ENCODE data around the gene RPUSD1. TPM values are rescaled to one million over a fixed set of nuclear protein-coding genes. Genes with fewer than 3 reads are reported as not detected.
A peak's percentile ranks its signal among the peaks of the same experiment; 100 is the strongest.

RPUSD1 gene
- total RNA-seq, 3 donors from 2014 or later (not counting 1 experiment from before 2014, with no cell fraction given): 20.8 to 31.7 (median 29.6) TPM

DNA sequence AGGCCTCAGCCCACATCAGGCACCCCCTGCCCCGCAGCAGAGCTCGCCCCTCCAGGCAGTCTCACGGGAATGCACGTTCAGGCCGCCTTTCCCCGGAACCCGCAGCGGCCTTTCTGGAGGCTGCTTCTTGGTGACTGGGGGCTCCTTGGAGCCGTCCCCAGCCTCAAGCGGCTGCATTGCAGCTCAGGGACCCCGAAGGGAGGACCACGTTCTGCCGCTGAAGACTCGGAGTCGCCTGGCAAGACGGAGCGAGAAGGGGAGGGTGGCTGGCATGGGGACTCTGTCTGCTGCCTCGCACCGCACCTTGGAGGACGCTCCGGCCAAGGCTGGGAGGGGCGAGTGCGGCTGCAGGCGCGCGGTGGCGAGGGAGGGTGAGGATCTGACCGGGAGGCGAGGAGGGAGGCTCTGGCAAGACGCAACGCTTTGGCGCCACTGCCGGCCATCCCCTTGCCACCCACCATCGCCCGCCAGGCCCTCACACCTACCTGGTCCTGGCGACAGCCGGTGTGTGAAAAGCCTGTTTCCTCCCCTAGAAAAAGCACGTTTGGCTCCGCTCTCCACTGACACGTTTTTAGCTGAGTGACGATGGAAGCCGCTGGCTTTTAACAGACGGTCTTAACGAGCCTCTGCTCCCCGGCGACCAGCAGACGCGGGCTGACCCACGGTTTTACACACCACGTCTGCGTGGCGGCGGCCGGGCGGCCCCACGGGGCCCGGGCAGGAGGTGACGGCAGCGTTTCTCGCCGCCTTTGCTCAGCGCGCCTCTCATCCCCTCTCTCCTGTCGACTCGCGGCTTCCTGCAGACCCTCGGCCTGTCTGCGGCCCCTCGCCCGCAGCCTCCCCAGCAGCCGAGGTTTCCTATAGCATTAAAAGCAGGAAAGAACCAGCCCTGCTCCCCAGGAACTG lies 29.1 kb upstream of the RPUSD1 start:
- peaks cover 14% of the 10 kb centered on the region for H3K27me3 ChIP-seq (ENCODE audit: control insufficient read depth, insufficient read depth, low read length)
- no peaks in the 10 kb centered on the region for H3K36me3 ChIP-seq (ENCODE audit: control insufficient read depth, insufficient read depth, low read length)
- DNase-seq (no peak), ATAC-seq (peak in 1 of 3 donors; percentile 24)
- whole genome bisulfite sequencing (ENCODE audit: insufficient coverage): 66% methylated on average over 71 of the region's 71 CpGs
- no peak overlapping the region for H3K27ac ChIP-seq (ENCODE audit: low read length)
- H3K9me3 ChIP-seq (ENCODE audit: control insufficient read depth, insufficient read depth, low read length): no peaks in the 10 kb centered on the region
- H3K36me3 Mint-ChIP-seq: no peaks in the 10 kb centered on the region
- H3K4me3 Mint-ChIP-seq: no peak overlapping the region
- peaks cover 0 to 5% of the 10 kb centered on the region in 2 donors for H3K4me1 Mint-ChIP-seq
- H3K27me3 Mint-ChIP-seq (ENCODE audit: low read depth in 2 of 2): peaks cover 7 to 17% of the 10 kb centered on the region in 2 donors
- H3K27ac Mint-ChIP-seq: no peak overlapping the region
- no peaks in the 10 kb centered on the region for H3K9me3 Mint-ChIP-seq
- intact Hi-C loops (cut with micrococcal nuclease): no loop called here
- H3K4me1 ChIP-seq (ENCODE audit: control insufficient read depth, insufficient read depth, low read length): peaks cover 10% of the 10 kb centered on the region
- no peak overlapping the region for H3K4me3 ChIP-seq (ENCODE audit: low read length)
- TF ChIP-seq, protein P1, sequence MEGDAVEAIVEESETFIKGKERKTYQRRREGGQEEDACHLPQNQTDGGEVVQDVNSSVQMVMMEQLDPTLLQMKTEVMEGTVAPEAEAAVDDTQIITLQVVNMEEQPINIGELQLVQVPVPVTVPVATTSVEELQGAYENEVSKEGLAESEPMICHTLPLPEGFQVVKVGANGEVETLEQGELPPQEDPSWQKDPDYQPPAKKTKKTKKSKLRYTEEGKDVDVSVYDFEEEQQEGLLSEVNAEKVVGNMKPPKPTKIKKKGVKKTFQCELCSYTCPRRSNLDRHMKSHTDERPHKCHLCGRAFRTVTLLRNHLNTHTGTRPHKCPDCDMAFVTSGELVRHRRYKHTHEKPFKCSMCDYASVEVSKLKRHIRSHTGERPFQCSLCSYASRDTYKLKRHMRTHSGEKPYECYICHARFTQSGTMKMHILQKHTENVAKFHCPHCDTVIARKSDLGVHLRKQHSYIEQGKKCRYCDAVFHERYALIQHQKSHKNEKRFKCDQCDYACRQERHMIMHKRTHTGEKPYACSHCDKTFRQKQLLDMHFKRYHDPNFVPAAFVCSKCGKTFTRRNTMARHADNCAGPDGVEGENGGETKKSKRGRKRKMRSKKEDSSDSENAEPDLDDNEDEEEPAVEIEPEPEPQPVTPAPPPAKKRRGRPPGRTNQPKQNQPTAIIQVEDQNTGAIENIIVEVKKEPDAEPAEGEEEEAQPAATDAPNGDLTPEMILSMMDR (IDR thresholded peaks at IDR 0.05): no peak

DNA sequence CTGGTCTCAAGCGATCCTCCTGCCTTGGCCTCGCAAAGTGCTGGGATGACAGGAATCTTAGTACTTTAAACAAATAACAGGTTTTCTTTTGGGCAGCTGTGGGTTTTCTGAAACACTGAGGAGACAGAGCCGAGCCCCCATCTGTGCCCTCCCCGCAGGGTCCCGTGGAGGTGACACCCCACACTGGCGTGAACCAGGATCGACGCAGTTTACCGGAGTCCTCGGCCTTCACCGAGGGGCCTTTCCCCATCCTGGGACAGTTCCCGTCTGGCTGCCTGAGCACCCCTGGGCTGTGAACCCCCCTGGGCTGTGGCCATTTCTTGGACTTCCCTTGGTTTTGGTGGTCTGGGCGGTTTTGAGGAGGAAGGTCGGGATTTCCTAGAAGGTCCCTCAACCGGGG lies 27.7 kb upstream of the RPUSD1 start:
- Mint-ChIP-seq H3K4me3 (no peak overlapping the region), H3K27me3 (ENCODE audit: low read depth in 2 of 2) (peaks cover 13 to 22% of the 10 kb centered on the region in 2 donors), H3K9me3 (no peaks in the 10 kb centered on the region), H3K27ac (no peak overlapping the region), H3K4me1 (peaks cover 0 to 5% of the 10 kb centered on the region in 2 donors), H3K36me3 (no peaks in the 10 kb centered on the region)
- TF ChIP-seq, protein P1 (IDR thresholded peaks at IDR 0.05): no peak
- Histone ChIP-seq H3K9me3 (ENCODE audit: control insufficient read depth, insufficient read depth, low read length) (no peaks in the 10 kb centered on the region), H3K36me3 (ENCODE audit: control insufficient read depth, insufficient read depth, low read length) (no peaks in the 10 kb centered on the region), H3K27ac (ENCODE audit: low read length) (no peak overlapping the region), H3K4me1 (ENCODE audit: control insufficient read depth, insufficient read depth, low read length) (peaks cover 10% of the 10 kb centered on the region), H3K27me3 (ENCODE audit: control insufficient read depth, insufficient read depth, low read length) (peaks cover 16% of the 10 kb centered on the region), H3K4me3 (ENCODE audit: low read length) (no peak overlapping the region)
- WGBS (ENCODE audit: insufficient coverage): 90% methylated on average over 15 of the region's 15 CpGs
- no peak for DNase-seq
- intact Hi-C loops (cut with micrococcal nuclease): no loop called here
- ATAC-seq: no peak

- Mint-ChIP-seq H3K4me3 (no peak overlapping the region), H3K27ac (no peak overlapping the region), H3K4me1 (peaks cover 0 to 5% of the 10 kb centered on the region in 2 donors), H3K27me3 (ENCODE audit: low read depth in 2 of 2) (peaks cover 13 to 19% of the 10 kb centered on the region in 2 donors), H3K9me3 (no peaks in the 10 kb centered on the region), H3K36me3 (no peaks in the 10 kb centered on the region)
- H3K9me3 ChIP-seq (ENCODE audit: control insufficient read depth, insufficient read depth, low read length): no peaks in the 10 kb centered on the region
- H3K27me3 ChIP-seq (ENCODE audit: control insufficient read depth, insufficient read depth, low read length): peaks cover 16% of the 10 kb centered on the region
- H3K4me1 ChIP-seq (ENCODE audit: control insufficient read depth, insufficient read depth, low read length): peaks cover 10% of the 10 kb centered on the region
- WGBS (ENCODE audit: insufficient coverage): 82% methylated on average over 9 of the region's 9 CpGs
- intact Hi-C loops (cut with micrococcal nuclease): no loop called here
- H3K27ac ChIP-seq (ENCODE audit: low read length): no peak overlapping the region
- DNase-seq (no peak), ATAC-seq (no peak)
- no peak overlapping the region for H3K4me3 ChIP-seq (ENCODE audit: low read length)
- TF ChIP-seq, protein P1 (IDR thresholded peaks at IDR 0.05): no peak
- H3K36me3 ChIP-seq (ENCODE audit: control insufficient read depth, insufficient read depth, low read length): no peaks in the 10 kb centered on the region
Observed at GRCh38 chr16:814974-815373, 26.8 kb upstream of the RPUSD1 start.
